A673 (cell line): ENCODE measurements around the gene HOXD9. TPM values are rescaled to one million over a fixed set of nuclear protein-coding genes. Genes with fewer than 3 reads are reported as not detected.

Experiments used
- BruUV-seq: library from RNA; stranded (reverse); fragments of 400-500 nt; replicated peaks from 2 replicates; lab custom pipeline; 2021; lab: Mats Ljungman, UMichigan
- CTCF ChIA-PET: fragments of 300-600 bp; sonication (Branson Sonifier 250); formaldehyde crosslinking; loops from one replicate; lab custom pipeline; 2022; ENCODE audit warnings: antibody characterized with exemption; lab: Charles Lee
- POLR2A ChIA-PET: fragments of 300-600 bp; sonication (Branson Sonifier 250); formaldehyde crosslinking; loops from one replicate; lab custom pipeline; 2022; ENCODE audit warnings: antibody characterized with exemption; ENCODE audit not compliant: low non-redundant PET; lab: Charles Lee
- DNase-seq: peaks from one replicate; pipeline ENCODE4 v3.0.0-alpha.2; 2015; ENCODE audit warnings: low spot score
- H3K27ac ChIP-seq: fragments of 200-600 bp; sonication (generic); 2 replicates; pipeline ENCODE4 v1.5.1; 2016; ENCODE audit warnings: mixed run types, low read depth, mild to moderate bottlenecking, mixed read lengths, antibody characterized with exemption, low read length; ENCODE audit not compliant: poor library complexity, severe bottlenecking
- H3K27me3 ChIP-seq: fragments of 200-600 bp; sonication (generic); replicated peaks from 2 replicates; pipeline ENCODE4 v1.6.1; 2017; ENCODE audit warnings: mixed run types, low read depth, mild to moderate bottlenecking, mixed read lengths, antibody characterized with exemption, low read length; ENCODE audit not compliant: insufficient read depth, poor library complexity
- H3K36me3 ChIP-seq: fragments of 200-600 bp; sonication (generic); 2 replicates; pipeline ENCODE4 v1.6.1; 2016; ENCODE audit warnings: mixed run types, mild to moderate bottlenecking, mixed read lengths, antibody characterized with exemption, low read length; ENCODE audit not compliant: insufficient read depth, poor library complexity, severe bottlenecking
- H3K4me1 ChIP-seq: fragments of 200-600 bp; sonication (generic); 2 replicates; pipeline ENCODE4 v1.6.1; 2017; ENCODE audit warnings: mixed run types, mild to moderate bottlenecking, mixed read lengths, antibody characterized with exemption, low read length; ENCODE audit not compliant: insufficient read depth, poor library complexity, severe bottlenecking
- H3K4me3 ChIP-seq: fragments of 200-600 bp; sonication (generic); 2 replicates; pipeline ENCODE4 v1.5.1; 2016; ENCODE audit warnings: low read depth, mixed run types, mild to moderate bottlenecking, mixed read lengths, low read length; ENCODE audit not compliant: poor library complexity, severe bottlenecking
- H3K9me3 ChIP-seq: fragments of 200-600 bp; sonication (generic); 2 replicates; pipeline ENCODE4 v1.6.1; 2016; ENCODE audit warnings: mixed run types, low read depth, mild to moderate bottlenecking, mixed read lengths, antibody characterized with exemption, low read length; ENCODE audit not compliant: poor library complexity, severe bottlenecking
- EZH2 ChIP-seq: fragments of 200-600 bp; sonication (generic); IDR thresholded peaks from 2 replicates; pipeline ENCODE4 v1.6.1; 2017; ENCODE audit warnings: borderline replicate concordance, low read depth, mild to moderate bottlenecking, mixed read lengths, antibody characterized with exemption, low read length; ENCODE audit not compliant: poor library complexity, severe bottlenecking
- intact Hi-C: fragments of 100-400 bp; cut with micrococcal nuclease; formaldehyde crosslinking; loops from one replicate; pipeline ENCODE4 v1.10.0; 2022; ENCODE audit not compliant: unreplicated experiment
- total RNA-seq: library from RNA; stranded (reverse); gene quantifications from 2 replicates; pipeline ENCODE4 v1.2.3, GENCODE V29; 2021
- TF ChIP-seq, protein P1 (sequence below): fragments of 300-800, 200-600 bp; sonication (generic); conservative IDR thresholded peaks from 2 replicates; pipeline ENCODE4 v1.5.1; 2017; ENCODE audit warnings: low read depth, mild to moderate bottlenecking, antibody characterized with exemption, low read length, moderate library complexity, mixed read lengths

The HOXD9 gene
- total RNA-seq, 1 experiment from 2014 or later = 63.0 TPM

DNA sequence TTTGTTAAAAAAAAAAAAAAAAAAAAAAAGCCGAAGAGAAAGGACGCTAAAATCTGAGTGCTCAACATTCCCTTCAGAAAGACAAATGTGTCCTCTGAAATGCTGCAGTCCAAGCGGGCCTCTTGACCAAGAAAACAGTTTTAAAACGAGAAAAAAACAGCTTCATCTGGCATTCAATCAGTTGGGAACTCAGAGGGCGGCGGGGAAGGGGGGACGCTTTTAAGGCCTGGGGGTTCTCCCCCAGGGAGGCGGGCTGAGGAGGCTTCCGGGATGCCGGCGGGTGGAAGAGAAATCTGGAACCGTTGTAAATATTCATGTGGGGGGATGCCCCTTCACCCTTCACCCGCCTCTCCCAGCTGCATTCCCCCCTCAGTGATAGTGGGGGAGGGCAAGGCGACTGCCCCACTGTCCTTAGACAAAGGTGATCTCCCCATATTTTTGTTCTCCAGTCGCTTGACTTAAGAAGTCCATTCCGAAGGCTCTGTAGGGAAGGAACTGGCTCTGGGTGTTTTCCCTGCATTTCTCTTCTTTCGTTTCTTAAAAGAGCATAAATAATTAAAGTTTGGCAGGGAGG is 18.7 kb upstream of the HOXD9 start:
- POLR2A ChIA-PET = no interaction called here
- Histone ChIP-seq H3K4me3 (peak overlapping the region; percentile 73), H3K9me3 (no peaks in the 10 kb centered on the region), H3K36me3 (peaks cover under 1% of the 10 kb centered on the region), H3K27me3 (no peaks in the 10 kb centered on the region), H3K27ac (peak overlapping the region; percentile 94), H3K4me1 (peaks cover 29% of the 10 kb centered on the region)
- CTCF ChIA-PET = interaction anchor here (0.7 kb wide), 2 partner anchors 774 to 988 kb away, joined by 3 to 8 read pairs; no protein-coding TSS in a partner anchor
- TF ChIP-seq, protein P1, sequence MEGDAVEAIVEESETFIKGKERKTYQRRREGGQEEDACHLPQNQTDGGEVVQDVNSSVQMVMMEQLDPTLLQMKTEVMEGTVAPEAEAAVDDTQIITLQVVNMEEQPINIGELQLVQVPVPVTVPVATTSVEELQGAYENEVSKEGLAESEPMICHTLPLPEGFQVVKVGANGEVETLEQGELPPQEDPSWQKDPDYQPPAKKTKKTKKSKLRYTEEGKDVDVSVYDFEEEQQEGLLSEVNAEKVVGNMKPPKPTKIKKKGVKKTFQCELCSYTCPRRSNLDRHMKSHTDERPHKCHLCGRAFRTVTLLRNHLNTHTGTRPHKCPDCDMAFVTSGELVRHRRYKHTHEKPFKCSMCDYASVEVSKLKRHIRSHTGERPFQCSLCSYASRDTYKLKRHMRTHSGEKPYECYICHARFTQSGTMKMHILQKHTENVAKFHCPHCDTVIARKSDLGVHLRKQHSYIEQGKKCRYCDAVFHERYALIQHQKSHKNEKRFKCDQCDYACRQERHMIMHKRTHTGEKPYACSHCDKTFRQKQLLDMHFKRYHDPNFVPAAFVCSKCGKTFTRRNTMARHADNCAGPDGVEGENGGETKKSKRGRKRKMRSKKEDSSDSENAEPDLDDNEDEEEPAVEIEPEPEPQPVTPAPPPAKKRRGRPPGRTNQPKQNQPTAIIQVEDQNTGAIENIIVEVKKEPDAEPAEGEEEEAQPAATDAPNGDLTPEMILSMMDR = no peak
- TF ChIP-seq EZH2 = no peak
- no TSS peak for BruUV-seq
- DNase-seq = peak; percentile 75
- intact Hi-C loops = no loop called here

DNA sequence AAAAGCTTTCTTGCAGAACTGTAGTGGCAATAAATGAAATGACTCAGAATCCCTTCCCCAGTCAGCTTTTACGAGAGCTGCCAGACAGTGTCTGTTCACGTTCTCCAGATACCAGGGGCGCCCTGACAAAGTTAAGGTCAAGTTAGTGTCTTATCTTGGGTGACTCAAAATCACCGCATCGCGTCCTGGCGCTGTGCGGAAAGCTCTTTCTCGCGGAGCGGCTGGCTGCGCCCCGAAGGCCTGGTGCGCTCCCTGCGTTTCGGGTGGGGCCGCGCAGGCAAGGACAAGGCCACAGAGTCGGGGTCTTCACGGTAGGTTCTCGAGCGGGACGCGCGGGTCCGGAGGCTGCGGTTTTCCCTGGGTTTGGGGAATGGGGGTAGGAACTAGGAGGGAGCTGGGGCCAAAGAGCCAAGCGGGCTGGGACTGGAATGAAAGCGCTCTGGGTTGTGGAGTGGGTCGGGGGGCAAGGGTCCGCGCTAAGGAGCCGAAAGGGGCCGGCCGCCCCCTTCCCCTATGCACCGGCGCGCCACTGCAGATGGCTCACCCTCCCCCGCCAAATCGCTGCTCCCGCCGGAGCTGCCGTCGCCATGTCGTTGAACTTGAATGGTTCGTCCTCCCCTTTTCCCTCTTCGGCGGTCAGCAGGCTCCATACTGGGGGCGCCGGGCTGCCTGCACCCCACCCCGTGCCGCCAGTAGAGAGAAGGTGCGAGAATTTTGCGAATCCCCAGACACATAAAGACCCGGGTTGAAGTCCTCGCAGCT is 18.0 kb upstream of the HOXD9 start:
- Histone ChIP-seq H3K9me3 (no peaks in the 10 kb centered on the region), H3K36me3 (peaks cover 7% of the 10 kb centered on the region), H3K27me3 (no peaks in the 10 kb centered on the region), H3K4me3 (peak overlapping the region; percentile 73), H3K4me1 (peaks cover 29% of the 10 kb centered on the region), H3K27ac (peak overlapping the region; percentile 94)
- intact Hi-C loops = no loop called here
- TF ChIP-seq, protein P1 = peak; percentile 23; the same call in 1 of the 2 replicates
- TF ChIP-seq EZH2 = no peak
- no TSS peak for BruUV-seq
- DNase-seq = peak; percentile 84
- POLR2A ChIA-PET = interaction anchor here (0.5 to 1.0 kb wide), 2 partner anchors 552 to 1142 kb away, joined by 3 to 17 read pairs; no protein-coding TSS in a partner anchor
- CTCF ChIA-PET = interaction anchor here (0.6 to 1.0 kb wide), 5 partner anchors 7 to 987 kb away, joined by 3 to 8 read pairs (median 4); no protein-coding TSS in a partner anchor

DNA sequence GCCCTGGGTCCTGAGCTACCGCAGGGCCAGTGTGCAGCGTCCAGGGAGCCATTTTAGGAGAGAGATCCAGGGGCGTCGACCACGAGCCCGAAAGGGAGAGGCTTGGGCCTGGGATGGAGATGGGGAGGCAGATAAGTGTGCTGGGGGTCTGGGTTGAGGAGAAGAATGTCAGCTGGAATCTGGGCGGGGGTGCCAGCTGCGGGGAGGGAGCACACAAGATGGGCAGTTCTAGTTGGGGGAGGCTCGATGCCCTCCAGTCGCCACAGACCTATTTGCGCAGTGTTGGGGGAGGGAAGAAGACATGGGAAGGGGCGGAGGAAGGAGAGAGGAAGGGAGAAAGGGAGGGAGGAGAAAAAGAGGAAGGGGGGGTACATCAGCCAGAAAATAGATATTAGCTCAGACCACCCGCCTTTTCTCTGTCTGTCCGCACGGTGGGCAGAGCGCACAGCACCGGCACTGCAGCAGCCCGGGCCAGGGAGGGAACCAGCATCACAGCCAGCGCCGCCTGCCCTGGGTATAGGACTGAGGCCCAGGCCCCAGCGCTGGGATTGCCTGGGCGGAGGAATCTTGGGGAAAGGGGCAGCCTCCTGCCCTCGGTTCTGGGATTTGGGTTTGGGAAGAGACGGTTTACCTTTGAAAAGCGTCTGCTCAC is 17.3 kb upstream of the HOXD9 start:
- peak overlapping the region; percentile 94 for H3K27ac ChIP-seq
- intact Hi-C loops = no loop called here
- TF ChIP-seq EZH2 = no peak
- TF ChIP-seq, protein P1 = no peak
- no peaks in the 10 kb centered on the region for H3K27me3 ChIP-seq
- BruUV-seq = no TSS peak
- H3K4me1 ChIP-seq = peaks cover 29% of the 10 kb centered on the region
- H3K9me3 ChIP-seq = no peaks in the 10 kb centered on the region
- ChIA-PET POLR2A (interaction anchor here (0.5 to 1.0 kb wide), 2 partner anchors 551 to 1141 kb away, joined by 3 to 17 read pairs; no protein-coding TSS in a partner anchor), CTCF (interaction anchor here (0.6 to 1.0 kb wide), 2 partner anchors 8 to 547 kb away, joined by 3 to 4 read pairs; no protein-coding TSS in a partner anchor)
- peak; percentile 86 for DNase-seq
- H3K4me3 ChIP-seq = peak overlapping the region; percentile 73
- peaks cover 15% of the 10 kb centered on the region for H3K36me3 ChIP-seq
